Motor neuron (in vitro differentiated cells): ENCODE data around the gene FKRP. TPM values are rescaled to one million over a fixed set of nuclear protein-coding genes. Genes with fewer than 3 reads are reported as not detected.

Experiments
- ATAC-seq, 8 experiments: fragments of 200-7000 bp; cut with Tn5 transposase; replicated peaks in 6 of 8; 2 replicates each; pipeline ENCODE4 v1.8.0; 2021; ENCODE audit warnings: mild to moderate bottlenecking in 8 of 8, moderate library complexity in 8 of 8
- H3K27ac ChIP-seq, 2 donors: fragments of 250-450 bp; sonication (Bioruptor Pico); 2 replicates each; pipeline ENCODE4 v1.9.0; 2021; ENCODE audit warnings: antibody characterized with exemption in 2 of 2, mild to moderate bottlenecking in 2 of 2, moderate library complexity in 1 of 2
- H3K4me1 ChIP-seq, 2 donors: fragments of 250-450 bp; sonication (Bioruptor Pico); replicated peaks in 1 of 2; 2 replicates each; pipeline ENCODE4 v1.6.1; 2021; ENCODE audit warnings: antibody characterized with exemption in 2 of 2, mild to moderate bottlenecking in 2 of 2, moderate library complexity in 1 of 2
- H3K4me3 ChIP-seq, 5 donors: fragments of 250-450 bp; sonication (Bioruptor Pico); 2 replicates each; pipeline ENCODE4 v1.9.0; 2021; ENCODE audit warnings: antibody characterized with exemption in 5 of 5, mild to moderate bottlenecking in 5 of 5, moderate library complexity in 4 of 5
- WGBS, 10 experiments: fragments of 450-650 bp; shearing (Covaris generic); methylation state at CpG; one replicate each; pipeline ENCODE4 v1.0.0; 2022; 5-methylcytosine and 5-hydroxymethylcytosine counted together
- in situ Hi-C, 9 experiments: fragments of 400-800 bp; cut with MboI; loops; one replicate each; pipeline ENCODE4 v1.15.0; 2021; ENCODE audit warnings: low sequenced_read_pairs in 9 of 9, low pct_unique_long_range_greater_than_20kb in 2 of 9; ENCODE audit not compliant: unreplicated experiment in 9 of 9
- total RNA-seq, 8 experiments: library from RNA; unstranded; fragments of 300-600 nt; gene quantifications; 2 replicates each; pipeline versions ENCODE4 v1.2.3 to v1.2.4, GENCODE V29; 2022

FKRP gene
- total RNA-seq, 8 experiments from 2014 or later, result 10.7 to 32.8 (median 19.1) TPM

DNA sequence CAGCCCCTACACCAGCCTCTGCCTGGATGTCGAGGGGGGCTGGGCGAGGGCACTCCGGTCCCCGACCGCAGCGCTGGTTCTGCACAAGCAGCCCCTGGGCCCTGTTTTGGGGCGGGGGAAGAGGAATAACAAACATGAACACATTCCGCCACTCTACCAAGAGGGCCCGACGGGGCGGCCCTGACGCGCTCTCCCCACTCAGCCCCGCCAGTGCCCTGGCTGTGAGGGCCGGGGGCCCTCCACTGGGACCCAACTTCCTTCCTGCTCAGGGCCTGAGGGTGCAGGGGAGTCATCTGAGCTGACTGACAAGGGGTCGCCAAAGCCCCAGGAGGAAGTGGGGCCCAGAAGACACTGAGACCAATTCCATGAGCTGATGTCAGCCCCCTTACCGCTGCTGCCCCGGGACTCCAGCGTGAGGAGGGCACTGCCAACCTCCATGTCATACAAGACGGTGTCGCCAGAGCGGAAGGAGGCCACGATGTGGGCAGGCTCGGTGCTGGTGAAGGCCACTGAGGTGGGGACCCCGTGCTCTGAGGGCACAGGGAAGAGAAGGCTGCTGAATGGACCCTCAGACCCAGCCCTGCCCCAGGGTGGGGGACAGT is 23.3 kb upstream of the FKRP start:
- no peak for ATAC-seq
- H3K4me3 ChIP-seq, result no peak overlapping the region
- no peak overlapping the region for H3K27ac ChIP-seq
- WGBS, 10 experiments, result 76 to 100% (median 87%) methylated on average over 2 to 7 of the region's 25 CpGs; no CpG with 5 or more reads in 6 of the 10 experiments
- in situ Hi-C loops, result no loop called here
- peaks cover 0 to 9% of the 10 kb centered on the region in 2 donors for H3K4me1 ChIP-seq

DNA sequence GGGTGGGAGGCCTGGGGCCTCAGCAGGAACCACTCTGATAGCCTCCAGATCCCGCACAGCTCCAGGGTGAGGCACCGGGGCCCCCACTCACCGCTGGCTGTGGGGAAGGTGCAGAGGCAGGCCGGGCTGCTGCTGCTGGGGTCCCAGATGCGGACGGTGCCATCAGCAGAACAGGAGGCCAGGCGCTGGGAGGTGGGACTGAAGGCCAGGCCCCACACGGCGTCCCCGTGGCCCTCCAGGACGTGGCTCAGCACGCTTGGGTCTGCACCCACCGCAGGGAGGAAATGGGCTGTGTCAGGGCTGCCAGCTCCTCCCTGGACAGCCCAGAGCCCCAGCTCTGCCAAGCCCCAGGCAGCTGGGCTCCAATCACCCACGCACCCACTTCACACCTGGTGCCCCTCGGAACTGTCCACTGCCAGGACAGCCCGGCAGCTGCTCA is 22.8 kb upstream of the FKRP start:
- in situ Hi-C loops, result no loop called here
- peaks cover 0 to 9% of the 10 kb centered on the region in 2 donors for H3K4me1 ChIP-seq
- no peak overlapping the region for H3K4me3 ChIP-seq
- ATAC-seq, result no peak
- H3K27ac ChIP-seq, result no peak overlapping the region
- 97% methylated on average over 7 of the region's 16 CpGs; no CpG with 5 or more reads in 9 of the 10 experiments for WGBS, 10 experiments

DNA sequence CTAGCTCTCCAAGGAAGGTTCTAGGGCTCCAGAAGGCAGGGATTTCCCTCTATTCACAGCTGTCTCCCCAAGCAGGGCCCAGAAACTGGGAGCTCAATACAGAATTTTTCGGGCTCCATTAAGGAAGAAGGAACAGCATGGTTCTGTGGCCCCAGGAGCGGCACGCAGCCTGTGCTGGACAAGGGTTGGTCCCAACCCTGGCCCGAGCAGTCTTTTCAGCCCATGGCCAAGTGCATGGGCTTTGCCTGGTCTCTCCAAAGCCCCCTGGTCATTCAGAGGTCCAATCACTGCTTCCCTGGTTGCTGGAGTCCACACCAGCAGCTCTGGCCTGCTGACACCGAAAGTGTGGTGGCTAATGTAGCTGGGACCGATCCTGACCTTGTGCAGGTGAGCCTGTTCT is 22.4 kb upstream of the FKRP start:
- Histone ChIP-seq H3K27ac (no peak overlapping the region), H3K4me1 (peaks cover 0 to 9% of the 10 kb centered on the region in 2 donors), H3K4me3 (no peak overlapping the region)
- in situ Hi-C loops, result no loop called here
- WGBS, 10 experiments, result 100% methylated on average over 1 to 2 of the region's 6 CpGs; no CpG with 5 or more reads in 7 of the 10 experiments
- ATAC-seq, result no peak

DNA sequence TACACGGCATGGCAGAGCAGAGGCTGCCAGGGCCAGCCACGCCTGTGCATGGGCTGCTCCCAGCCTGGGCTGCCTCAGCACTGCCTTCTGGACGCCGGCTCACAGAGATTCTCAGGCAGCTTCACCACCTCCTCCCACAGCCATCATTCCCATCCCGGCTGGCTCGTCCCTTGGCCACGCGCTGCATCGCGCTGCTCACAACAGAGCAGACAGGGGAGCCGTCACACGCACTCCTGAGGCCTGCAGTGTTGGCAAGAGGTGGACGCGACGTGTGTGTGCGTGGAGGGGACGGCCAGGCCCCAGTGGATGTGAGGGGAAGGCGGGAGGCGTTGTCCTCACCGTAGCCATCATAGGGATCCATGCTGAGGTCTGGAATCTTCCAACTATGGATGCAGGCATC is 21.4 kb upstream of the FKRP start:
- in situ Hi-C loops, result no loop called here
- H3K27ac ChIP-seq, result no peak overlapping the region
- no peak for ATAC-seq
- WGBS, 10 experiments, result 81 to 100% (median 90%) methylated on average over 1 to 5 of the region's 20 CpGs; no CpG with 5 or more reads in 5 of the 10 experiments
- H3K4me3 ChIP-seq, result no peak overlapping the region
- peaks cover 0 to 9% of the 10 kb centered on the region in 2 donors for H3K4me1 ChIP-seq

DNA sequence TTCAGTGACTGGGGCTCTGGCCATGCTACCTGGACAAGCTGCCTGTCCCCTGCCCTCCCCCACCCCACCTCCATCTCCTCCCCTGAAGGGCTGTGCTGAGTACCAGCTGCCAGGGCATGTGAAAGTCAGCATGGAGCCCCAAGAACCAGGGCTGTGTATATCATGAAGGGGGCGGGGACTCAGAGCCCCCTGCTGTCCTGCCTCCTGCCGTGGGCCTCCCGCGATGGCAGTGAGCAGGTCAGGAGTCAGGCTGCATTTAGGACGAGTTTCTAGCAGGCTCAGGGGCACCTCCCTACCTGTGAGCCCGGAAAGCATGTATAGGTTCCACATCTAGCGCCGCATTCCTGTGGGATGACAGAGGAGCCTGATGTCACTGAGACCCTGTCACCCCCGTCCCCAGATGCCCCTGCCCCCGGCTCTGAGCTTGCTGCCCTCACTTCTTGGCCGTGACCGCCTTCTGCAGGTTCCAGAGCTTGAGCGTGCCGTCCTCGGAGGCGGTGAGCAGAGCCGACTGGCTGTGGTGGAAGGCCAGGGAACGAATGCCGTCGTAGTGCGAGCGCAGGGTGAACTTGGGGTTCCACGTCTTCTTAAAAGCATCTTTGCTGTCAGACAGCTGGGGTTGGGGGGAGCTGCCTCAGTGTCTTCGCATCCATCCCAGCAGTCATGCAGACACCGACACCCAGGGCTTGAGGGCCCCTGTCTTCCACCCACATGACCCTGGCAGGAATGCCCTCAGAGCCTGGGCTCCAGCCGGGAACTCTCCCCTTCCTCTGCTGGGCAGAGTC is 20.6 kb upstream of the FKRP start:
- ATAC-seq, result no peak
- no peak overlapping the region for H3K27ac ChIP-seq
- WGBS, 10 experiments, result 80% methylated on average over 1 of the region's 26 CpGs; no CpG with 5 or more reads in 9 of the 10 experiments
- peaks cover 0 to 9% of the 10 kb centered on the region in 2 donors for H3K4me1 ChIP-seq
- H3K4me3 ChIP-seq, result no peak overlapping the region
- in situ Hi-C loops, result no loop called here

DNA sequence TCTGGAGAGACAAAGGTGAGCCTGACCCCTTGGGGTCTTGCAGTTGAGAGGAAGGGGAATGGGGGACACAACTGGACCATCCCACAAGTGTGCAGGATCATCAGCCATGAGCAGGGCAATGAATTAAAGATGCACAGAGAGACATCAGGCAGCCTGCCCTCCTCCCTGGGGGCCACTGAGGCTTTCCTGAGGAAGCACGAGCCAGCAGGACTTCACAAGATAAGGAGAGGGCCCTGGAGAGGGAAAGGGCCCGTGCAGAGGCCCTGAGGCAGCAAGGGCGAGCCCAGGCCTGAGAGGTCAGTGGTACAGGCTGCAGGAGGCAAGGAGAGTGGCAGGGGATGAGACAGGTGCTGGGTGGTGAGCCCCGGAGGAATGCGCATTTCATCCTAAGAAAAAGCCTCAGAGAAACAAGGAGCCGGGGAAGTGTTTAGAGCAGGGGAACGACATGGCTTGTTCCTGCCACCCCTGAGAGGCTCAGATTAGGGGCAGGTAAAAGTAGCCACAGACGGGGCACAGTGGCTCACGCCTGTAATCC is 19.9 kb upstream of the FKRP start:
- Histone ChIP-seq H3K27ac (no peak overlapping the region), H3K4me1 (peaks cover 0 to 9% of the 10 kb centered on the region in 2 donors), H3K4me3 (no peak overlapping the region)
- WGBS, 10 experiments, result 40 to 100% (median 77%) methylated on average over 1 to 7 of the region's 9 CpGs; no CpG with 5 or more reads in 2 of the 10 experiments
- no peak for ATAC-seq
- in situ Hi-C loops, result no loop called here

DNA sequence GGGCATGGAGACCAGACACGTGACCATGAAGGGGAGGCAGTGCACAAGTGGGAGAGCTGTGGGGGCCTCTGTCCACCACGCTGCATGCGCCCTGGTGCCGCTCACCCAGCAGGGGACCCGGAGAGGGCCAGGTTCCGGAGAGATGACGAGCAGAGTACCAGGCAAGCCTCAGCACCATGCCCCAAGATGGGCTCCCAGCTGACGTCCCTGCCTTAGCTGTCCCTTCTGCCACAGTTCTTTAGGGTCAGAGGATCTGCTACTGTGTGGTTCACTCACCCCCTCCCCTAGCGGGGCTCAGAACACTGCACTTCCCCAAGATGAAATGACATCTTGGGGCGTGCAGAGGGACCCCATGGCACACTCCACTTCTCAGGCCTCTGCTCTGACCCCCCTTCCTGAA is 19.3 kb upstream of the FKRP start:
- WGBS, 10 experiments, result 50 to 100% (median 92%) methylated on average over 1 to 9 of the region's 10 CpGs; no CpG with 5 or more reads in 4 of the 10 experiments
- Histone ChIP-seq H3K4me1 (peaks cover 0 to 9% of the 10 kb centered on the region in 2 donors), H3K27ac (no peak overlapping the region), H3K4me3 (no peak overlapping the region)
- no peak for ATAC-seq
- in situ Hi-C loops, result no loop called here

DNA sequence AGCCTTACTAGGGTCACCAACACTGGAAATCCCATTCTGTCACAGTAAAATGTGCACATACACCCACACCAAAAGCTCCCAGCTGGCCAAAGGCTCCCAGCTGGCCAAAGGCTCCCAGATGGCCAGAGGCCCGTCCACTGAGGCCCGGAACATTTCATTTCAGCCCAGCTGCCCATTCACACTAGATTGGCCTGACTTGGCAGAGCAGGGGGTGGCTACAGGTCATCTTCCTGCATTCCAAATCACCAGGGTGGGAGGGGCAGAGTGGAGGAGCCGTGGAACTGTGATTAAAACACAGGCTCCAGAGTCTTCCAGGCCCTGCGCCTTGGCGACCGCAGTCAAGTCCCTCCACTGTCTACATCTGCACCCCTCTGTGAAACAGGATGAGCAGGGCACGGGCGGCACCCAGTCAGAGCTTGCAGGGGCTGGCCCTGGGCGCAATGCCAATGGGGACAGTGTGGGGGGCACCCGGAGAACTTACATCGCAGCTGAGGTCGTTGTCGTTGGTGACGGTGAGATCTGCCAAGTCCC is 18.8 kb upstream of the FKRP start:
- Histone ChIP-seq H3K4me3 (no peak overlapping the region), H3K27ac (peak overlapping the region in 1 of 2 donors; percentile 48), H3K4me1 (peaks cover 0 to 9% of the 10 kb centered on the region in 2 donors)
- in situ Hi-C loops, result no loop called here
- ATAC-seq, result peak in 3 of 8 experiments; percentile 11 to 47 (median 15)
- WGBS, 10 experiments, result 40 to 60% methylated on average over 1 of the region's 14 CpGs; no CpG with 5 or more reads in 8 of the 10 experiments

DNA sequence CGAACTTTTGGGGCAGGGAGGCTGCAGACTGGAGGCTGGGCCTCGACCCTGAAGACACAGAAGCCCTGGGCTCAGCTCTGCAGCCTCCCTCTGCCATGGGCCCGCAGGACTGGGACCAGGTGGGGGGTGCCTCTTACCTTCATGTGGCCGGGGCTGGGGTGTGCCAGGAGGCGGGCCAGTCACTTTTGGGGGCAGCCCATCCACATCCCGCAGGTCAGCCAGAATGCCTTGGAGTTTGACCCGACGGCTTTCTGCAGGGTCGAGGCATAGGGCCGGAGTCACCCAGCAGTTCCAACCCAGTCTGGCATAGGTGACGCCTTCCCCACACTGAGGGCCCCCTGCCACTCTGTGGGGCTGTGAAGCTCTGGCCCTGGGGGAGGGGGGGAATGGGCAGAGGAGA is 18.1 kb upstream of the FKRP start:
- in situ Hi-C loops, result no loop called here
- 80 to 98% methylated on average over 3 to 6 of the region's 11 CpGs; no CpG with 5 or more reads in 8 of the 10 experiments for WGBS, 10 experiments
- Histone ChIP-seq H3K4me3 (no peak overlapping the region), H3K27ac (no peak overlapping the region), H3K4me1 (peaks cover 0 to 9% of the 10 kb centered on the region in 2 donors)
- no peak for ATAC-seq

DNA sequence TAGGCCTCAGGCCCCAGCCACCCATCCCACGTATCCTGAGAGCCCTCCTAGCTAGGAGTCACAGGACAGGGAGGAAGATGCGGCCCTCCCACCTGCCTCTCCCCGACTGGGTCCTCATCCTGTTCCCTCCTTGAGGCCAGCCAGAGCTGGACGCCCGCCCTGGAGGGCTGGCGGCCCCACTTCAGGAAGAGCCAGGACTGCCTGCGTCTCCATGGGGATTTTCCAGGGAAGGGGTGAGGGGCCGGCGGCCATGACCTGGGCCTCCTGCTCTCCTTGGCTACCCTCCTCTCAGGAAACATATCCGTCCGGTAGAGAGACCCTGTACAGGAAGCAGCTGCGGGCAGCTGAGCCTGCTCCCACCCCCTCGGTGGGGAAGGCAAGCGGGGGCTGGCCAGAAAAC is 17.6 kb upstream of the FKRP start:
- 100% methylated on average over 2 of the region's 14 CpGs; no CpG with 5 or more reads in 9 of the 10 experiments for WGBS, 10 experiments
- Histone ChIP-seq H3K4me1 (peaks cover 0 to 9% of the 10 kb centered on the region in 2 donors), H3K4me3 (no peak overlapping the region), H3K27ac (no peak overlapping the region)
- in situ Hi-C loops, result no loop called here
- ATAC-seq, result peak in 1 of 8 experiments; percentile 1

DNA sequence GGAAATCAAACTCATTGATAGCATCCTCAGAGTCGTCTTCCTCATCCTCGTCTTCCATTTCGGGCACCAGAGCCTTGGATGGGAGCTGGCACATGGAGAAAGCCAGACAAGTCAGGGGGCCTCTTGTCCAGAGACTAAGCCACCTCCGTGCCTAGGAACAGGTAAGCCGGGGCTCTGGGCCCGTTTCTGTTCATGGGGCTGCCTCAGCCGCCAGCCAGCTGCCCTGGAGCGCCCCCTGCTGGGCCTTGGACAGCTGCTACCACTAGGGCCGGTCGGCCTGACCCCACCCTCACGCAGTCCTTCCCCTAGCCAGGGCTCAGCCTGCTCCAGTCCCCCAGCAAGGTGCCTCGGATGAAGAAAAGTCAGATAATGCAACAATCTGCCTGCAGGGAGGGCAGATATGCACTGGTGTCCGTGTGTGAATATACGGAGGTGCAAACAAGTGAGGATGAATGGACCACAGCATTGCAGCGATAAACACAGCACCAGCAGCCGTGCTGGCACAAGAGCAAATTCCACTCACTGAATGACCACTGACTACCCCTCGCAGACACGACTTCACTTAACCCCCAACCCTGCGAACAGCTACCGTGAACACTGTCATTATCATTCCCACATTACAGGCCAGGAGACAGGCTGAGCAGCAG is 17.0 kb upstream of the FKRP start:
- no peak overlapping the region for H3K27ac ChIP-seq
- WGBS, 10 experiments, result 43 to 90% (median 60%) methylated on average over 1 to 7 of the region's 20 CpGs; no CpG with 5 or more reads in 3 of the 10 experiments
- in situ Hi-C loops, result no loop called here

DNA sequence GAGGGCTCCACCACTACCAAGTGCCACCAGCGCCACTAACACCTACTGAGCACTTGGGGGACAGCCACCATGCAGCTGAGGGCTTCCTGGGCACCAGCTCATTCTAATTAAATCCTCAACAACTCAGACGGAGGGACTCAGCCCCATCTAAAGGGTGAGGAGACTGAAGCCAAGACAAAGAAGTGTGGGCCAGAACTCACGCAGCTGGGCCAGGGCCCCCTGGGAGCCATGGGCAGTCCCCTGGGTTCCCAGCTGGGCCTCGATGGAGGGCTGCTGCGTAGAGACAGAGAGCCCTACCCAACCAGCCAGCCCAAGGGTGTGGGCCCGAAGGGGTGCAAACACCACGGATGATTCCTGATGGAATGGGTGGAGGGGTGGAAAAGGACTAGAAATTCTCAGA is 16.2 kb upstream of the FKRP start:
- Histone ChIP-seq H3K4me1 (peaks cover 0 to 9% of the 10 kb centered on the region in 2 donors), H3K4me3 (no peak overlapping the region), H3K27ac (no peak overlapping the region)
- 80 to 100% methylated on average over 1 to 2 of the region's 7 CpGs; no CpG with 5 or more reads in 8 of the 10 experiments for WGBS, 10 experiments
- no peak for ATAC-seq
- in situ Hi-C loops, result no loop called here

More for the DNA sequence above, 17.0 kb upstream of the FKRP start:
- Histone ChIP-seq H3K4me3 (no peak overlapping the region), H3K4me1 (peaks cover 0 to 9% of the 10 kb centered on the region in 2 donors)
- ATAC-seq, result peak; percentile 49 to 92 (median 69)
